Neural cell (in vitro differentiated cells): ENCODE data around the gene ATP6AP1. TPM values are rescaled to one million over a fixed set of nuclear protein-coding genes. Genes with fewer than 3 reads are reported as not detected.

Experiments used
- H2AFZ ChIP-seq: fragments of 200-600, 300-800 bp; sonication (generic), shearing (Covaris generic); 2 replicates; pipeline ENCODE4 v1.6.0; 2014; ENCODE audit warnings: low read depth, mild to moderate bottlenecking, antibody characterized with exemption, low read length, moderate library complexity
- H3F3A ChIP-seq: fragments of 200-600 bp; shearing (Covaris generic); 2 replicates; pipeline ENCODE4 v1.6.1; 2016; ENCODE audit warnings: mild to moderate bottlenecking, moderate library complexity, mixed read lengths, antibody characterized with exemption, low read length; ENCODE audit not compliant: insufficient read depth, poor library complexity, severe bottlenecking
- H3K27ac ChIP-seq: fragments of 200-600, 300-800 bp; sonication (generic), shearing (Covaris generic); 2 replicates; pipeline ENCODE4 v1.5.1; 2014; ENCODE audit warnings: mild to moderate bottlenecking, low read length, moderate library complexity
- H3K27me3 ChIP-seq: fragments of 300-800, 200-600 bp; sonication (generic), shearing (Covaris generic); 2 replicates; pipeline ENCODE4 v1.6.0; 2014; ENCODE audit warnings: mild to moderate bottlenecking, low read depth, low read length, moderate library complexity; ENCODE audit not compliant: insufficient read depth
- H3K36me3 ChIP-seq: fragments of 300-800, 200-600 bp; sonication (generic), shearing (Covaris generic); 2 replicates; pipeline ENCODE4 v1.5.1; 2014; ENCODE audit warnings: mild to moderate bottlenecking, antibody characterized with exemption, low read length, moderate library complexity; ENCODE audit not compliant: insufficient read depth
- H3K4me2 ChIP-seq: fragments of 300-800, 200-600 bp; sonication (generic), shearing (Covaris generic); 2 replicates; pipeline ENCODE4 v1.6.0; 2014; ENCODE audit warnings: mild to moderate bottlenecking, low read length
- H3K4me3 ChIP-seq: fragments of 300-800, 200-600 bp; sonication (generic), shearing (Covaris generic); 2 replicates; pipeline ENCODE4 v1.5.1; 2014; ENCODE audit warnings: mild to moderate bottlenecking, low read length, moderate library complexity
- H3K79me2 ChIP-seq: fragments of 200-600 bp; shearing (Covaris generic); replicated peaks from 2 replicates; pipeline ENCODE4 v1.6.0; 2014; ENCODE audit warnings: mild to moderate bottlenecking, low read length, moderate library complexity; ENCODE audit not compliant: insufficient read depth
- H3K9ac ChIP-seq: fragments of 300-800, 200-600 bp; sonication (generic), shearing (Covaris generic); 2 replicates; pipeline ENCODE4 v1.6.1; 2016; ENCODE audit warnings: mild to moderate bottlenecking, low read length, mixed read lengths
- H3K9me2 ChIP-seq: fragments of 200-600 bp; shearing (Covaris generic); 2 replicates; pipeline ENCODE4 v1.6.1; 2016; ENCODE audit warnings: mild to moderate bottlenecking, low read length, mixed read lengths; ENCODE audit not compliant: insufficient read depth
- H3K9me3 ChIP-seq: fragments of 200-600, 300-800 bp; sonication (generic), shearing (Covaris generic); 2 replicates; pipeline ENCODE4 v1.6.1; 2016; ENCODE audit warnings: mild to moderate bottlenecking, mixed run types, low read length, moderate library complexity, mixed read lengths
- H4K20me1 ChIP-seq: fragments of 200-600 bp; shearing (Covaris generic); 2 replicates; pipeline ENCODE4 v1.6.1; 2016; ENCODE audit warnings: mild to moderate bottlenecking, mixed run types; ENCODE audit not compliant: insufficient read depth
- CTCF ChIP-seq: fragments of 450-650 bp; IDR thresholded peaks from 2 replicates; pipeline ENCODE4 v1.5.1; 2014; ENCODE audit warnings: antibody characterized with exemption, mild to moderate bottlenecking, moderate library complexity; ENCODE audit not compliant: poor library complexity, severe bottlenecking
- EP300 ChIP-seq: fragments of 450-650 bp; conservative IDR thresholded peaks from 2 replicates; pipeline ENCODE4 v1.6.1; 2014; ENCODE audit warnings: antibody characterized with exemption, mild to moderate bottlenecking, moderate library complexity; ENCODE audit not compliant: poor library complexity, severe bottlenecking
- EZH2 ChIP-seq: fragments of 200-600, 300-800 bp; shearing (Covaris generic), sonication (generic); IDR thresholded peaks from 2 replicates; pipeline ENCODE4 v1.6.1; 2014; ENCODE audit warnings: antibody characterized with exemption, low read length, borderline replicate concordance, mild to moderate bottlenecking; ENCODE audit not compliant: insufficient read depth, poor library complexity, severe bottlenecking
- MXI1 ChIP-seq: fragments of 450-650 bp; conservative IDR thresholded peaks from 2 replicates; pipeline ENCODE4 v1.6.1; 2014; ENCODE audit warnings: antibody characterized with exemption, mild to moderate bottlenecking; ENCODE audit not compliant: poor library complexity, severe bottlenecking
- POLR2AphosphoS5 ChIP-seq: IDR thresholded peaks from 2 replicates; pipeline ENCODE4 v1.6.1; 2012
- RAD21 ChIP-seq: fragments of 450-650 bp; conservative IDR thresholded peaks from 2 replicates; pipeline ENCODE4 v1.6.1; 2014; ENCODE audit warnings: antibody characterized with exemption, mild to moderate bottlenecking, moderate library complexity
- REST ChIP-seq: IDR thresholded peaks from 2 replicates; pipeline ENCODE4 v1.6.1; 2012; ENCODE audit warnings: borderline replicate concordance
- SMC3 ChIP-seq: fragments of 450-650 bp; conservative IDR thresholded peaks from 2 replicates; pipeline ENCODE4 v1.6.1; 2014; ENCODE audit warnings: antibody characterized with exemption, mild to moderate bottlenecking, moderate library complexity; ENCODE audit not compliant: poor library complexity
- TAF1 ChIP-seq: IDR thresholded peaks from 2 replicates; pipeline ENCODE4 v1.6.1; 2012; ENCODE audit warnings: low read depth
- polyA plus RNA-seq: library from polyadenylated mRNA; depleted of rRNA; stranded (reverse); fragments of >200 nt; gene quantifications from 2 replicates; pipeline ENCODE4 v1.2.3, GENCODE V29; 2014

Gene ATP6AP1
- polyA plus RNA-seq, 1 donor from 2014 or later, result 126 TPM

GRCh38 chrX:154411981-154412340, 16.5 kb upstream of the ATP6AP1 start:
- no peak overlapping the region for H2AFZ ChIP-seq
- TF ChIP-seq MXI1 (no peak), POLR2AphosphoS5 (peak; percentile 73)
- H3K27me3 ChIP-seq, result no peaks in the 10 kb centered on the region
- H3K9ac ChIP-seq, result peak overlapping the region; percentile 80
- H3K27ac ChIP-seq, result peak overlapping the region; percentile 67
- no peaks in the 10 kb centered on the region for H3F3A ChIP-seq
- H3K4me3 ChIP-seq, result peak overlapping the region; percentile 77
- no peaks in the 10 kb centered on the region for H3K79me2 ChIP-seq
- H3K36me3 ChIP-seq, result no peaks in the 10 kb centered on the region
- peak overlapping the region; percentile 39 for H3K4me2 ChIP-seq
- no peaks in the 10 kb centered on the region for H4K20me1 ChIP-seq
- no peaks in the 10 kb centered on the region for H3K9me3 ChIP-seq
- no peaks in the 10 kb centered on the region for H3K9me2 ChIP-seq

GRCh38 chrX:154412468-154412867, 16.0 kb upstream of the ATP6AP1 start:
- H3F3A ChIP-seq, result no peaks in the 10 kb centered on the region
- H3K4me2 ChIP-seq, result peak overlapping the region; percentile 39
- H4K20me1 ChIP-seq, result no peaks in the 10 kb centered on the region
- no peaks in the 10 kb centered on the region for H3K9me3 ChIP-seq
- peak overlapping the region; percentile 67 for H3K27ac ChIP-seq
- no peaks in the 10 kb centered on the region for H3K9me2 ChIP-seq
- H3K36me3 ChIP-seq, result no peaks in the 10 kb centered on the region
- H3K79me2 ChIP-seq, result no peaks in the 10 kb centered on the region
- no peaks in the 10 kb centered on the region for H3K27me3 ChIP-seq
- no peak overlapping the region for H2AFZ ChIP-seq
- peak overlapping the region; percentile 77 for H3K4me3 ChIP-seq
- no peak for TF ChIP-seq REST
- no peak for TF ChIP-seq MXI1
- no peak for TF ChIP-seq POLR2AphosphoS5
- no peak for TF ChIP-seq EP300
- TF ChIP-seq RAD21, result no peak
- no peak for TF ChIP-seq TAF1
- TF ChIP-seq CTCF, result no peak
- TF ChIP-seq EZH2, result no peak
- no peak for TF ChIP-seq SMC3
- peak overlapping the region; percentile 80 for H3K9ac ChIP-seq

- Histone ChIP-seq H3K36me3 (no peaks in the 10 kb centered on the region), H3K9me3 (no peaks in the 10 kb centered on the region), H2AFZ (no peak overlapping the region), H3K27me3 (no peaks in the 10 kb centered on the region), H3K4me3 (no peak overlapping the region), H4K20me1 (no peaks in the 10 kb centered on the region), H3K27ac (no peak overlapping the region), H3K79me2 (no peaks in the 10 kb centered on the region), H3F3A (no peaks in the 10 kb centered on the region), H3K4me2 (no peak overlapping the region), H3K9me2 (no peaks in the 10 kb centered on the region), H3K9ac (no peak overlapping the region)
- TF ChIP-seq MXI1, result no peak
- no peak for TF ChIP-seq SMC3
- no peak for TF ChIP-seq TAF1
Measured at GRCh38 chrX:154413142-154413541, 15.3 kb upstream of the ATP6AP1 start.
